ENCODE measurements around the gene KRTAP5-5.

Gene KRTAP5-5

DNA sequence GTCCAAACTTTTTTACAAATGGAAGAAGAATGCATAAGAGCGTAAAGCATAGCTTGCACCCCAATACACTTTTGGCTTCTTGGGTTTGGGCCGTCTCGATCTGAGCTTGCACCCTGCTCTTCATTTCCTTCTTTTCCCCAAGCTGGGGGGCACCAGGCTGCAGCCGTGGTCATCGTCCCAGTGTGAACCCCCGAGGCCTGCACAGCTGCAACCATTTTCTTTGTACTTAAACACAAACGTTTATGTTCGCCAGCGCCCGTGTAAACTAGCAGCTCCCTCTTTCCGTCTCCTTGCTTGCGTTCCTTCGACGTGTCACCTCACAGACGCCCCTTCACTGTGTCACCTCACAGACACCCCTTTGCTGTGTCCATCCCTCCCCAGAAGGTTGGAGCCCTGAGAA is 10.1 kb downstream of the KRTAP5-5 start:
- H3K4me3 ChIP-seq (ENCODE audit: low read depth, low read length), result no peak overlapping the region
- TF ChIP-seq, protein P1, sequence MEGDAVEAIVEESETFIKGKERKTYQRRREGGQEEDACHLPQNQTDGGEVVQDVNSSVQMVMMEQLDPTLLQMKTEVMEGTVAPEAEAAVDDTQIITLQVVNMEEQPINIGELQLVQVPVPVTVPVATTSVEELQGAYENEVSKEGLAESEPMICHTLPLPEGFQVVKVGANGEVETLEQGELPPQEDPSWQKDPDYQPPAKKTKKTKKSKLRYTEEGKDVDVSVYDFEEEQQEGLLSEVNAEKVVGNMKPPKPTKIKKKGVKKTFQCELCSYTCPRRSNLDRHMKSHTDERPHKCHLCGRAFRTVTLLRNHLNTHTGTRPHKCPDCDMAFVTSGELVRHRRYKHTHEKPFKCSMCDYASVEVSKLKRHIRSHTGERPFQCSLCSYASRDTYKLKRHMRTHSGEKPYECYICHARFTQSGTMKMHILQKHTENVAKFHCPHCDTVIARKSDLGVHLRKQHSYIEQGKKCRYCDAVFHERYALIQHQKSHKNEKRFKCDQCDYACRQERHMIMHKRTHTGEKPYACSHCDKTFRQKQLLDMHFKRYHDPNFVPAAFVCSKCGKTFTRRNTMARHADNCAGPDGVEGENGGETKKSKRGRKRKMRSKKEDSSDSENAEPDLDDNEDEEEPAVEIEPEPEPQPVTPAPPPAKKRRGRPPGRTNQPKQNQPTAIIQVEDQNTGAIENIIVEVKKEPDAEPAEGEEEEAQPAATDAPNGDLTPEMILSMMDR (IDR thresholded peaks at IDR 0.05; ENCODE audit: insufficient read depth, low read depth, low read length, missing control alignments), result no peak
- DNase-seq (ENCODE audit: low read depth), result no peak

DNA sequence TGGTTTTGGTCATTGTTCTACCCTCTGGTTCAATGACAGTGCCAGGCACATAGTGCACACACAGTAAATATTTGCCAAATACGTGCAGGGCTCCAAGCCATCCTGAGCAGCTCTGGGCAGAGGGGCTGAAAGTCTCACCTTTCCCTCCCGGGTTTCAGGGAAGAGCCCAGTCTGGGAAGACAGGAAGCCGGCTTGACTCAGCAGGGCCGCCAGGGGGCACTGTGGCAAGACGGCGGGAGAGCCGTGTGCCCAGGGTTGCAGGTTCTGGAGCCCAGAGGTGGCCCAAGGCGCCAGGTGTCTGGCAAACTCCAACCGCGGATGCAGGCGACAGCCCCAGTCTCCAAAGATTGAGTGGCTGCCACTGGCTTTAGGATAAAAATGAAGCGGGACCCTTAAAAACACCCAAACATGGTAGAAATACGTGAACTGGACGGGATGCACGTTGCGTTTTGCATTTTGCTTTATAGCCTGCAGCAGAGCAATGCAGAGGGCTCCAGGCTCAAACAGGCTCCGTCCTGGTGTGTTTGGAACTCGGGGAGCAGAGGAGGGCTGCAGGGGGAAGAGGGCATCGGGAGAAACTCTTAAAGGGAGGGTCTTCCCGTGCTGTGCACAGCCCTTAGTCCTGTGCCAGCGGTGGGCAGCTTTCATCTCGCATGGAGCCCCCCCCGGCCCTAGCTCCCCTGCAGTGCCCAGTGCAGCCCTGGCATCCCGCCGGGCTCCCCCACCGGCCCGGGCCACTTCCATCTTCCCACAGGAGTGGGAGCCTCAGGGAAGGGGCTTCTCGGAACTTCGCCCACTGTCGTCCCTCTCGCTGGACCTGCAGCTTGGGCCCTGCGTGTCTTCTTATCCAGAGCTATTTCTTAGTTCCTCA is 10.7 kb downstream of the KRTAP5-5 start:
- TF ChIP-seq, protein P1 (IDR thresholded peaks at IDR 0.05; ENCODE audit: insufficient read depth, low read depth, low read length, missing control alignments), result peak; percentile 73
- DNase-seq (ENCODE audit: low read depth), result peak; percentile 17
- no peak overlapping the region for H3K4me3 ChIP-seq (ENCODE audit: low read depth, low read length)

DNA sequence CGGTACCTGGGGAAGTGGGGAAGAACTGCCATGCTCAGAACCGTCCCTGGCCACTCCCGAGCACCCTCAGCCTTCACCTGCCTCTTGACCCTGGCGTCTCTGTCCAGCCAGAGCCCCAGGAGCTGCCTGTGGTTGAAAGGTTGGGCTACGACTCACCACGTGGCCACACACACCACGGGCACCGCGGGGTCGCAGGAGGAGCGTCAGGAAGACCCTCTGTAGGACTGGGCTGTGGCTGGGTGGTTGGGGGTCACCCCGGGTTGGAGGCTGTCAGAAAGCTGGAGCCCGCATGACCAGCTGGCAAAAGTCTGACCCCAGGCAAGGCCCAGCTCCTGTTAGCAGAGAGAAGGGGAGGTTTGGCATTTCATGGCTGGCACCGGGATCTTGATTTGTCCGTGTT is 11.5 kb downstream of the KRTAP5-5 start:
- TF ChIP-seq, protein P1 (IDR thresholded peaks at IDR 0.05; ENCODE audit: insufficient read depth, low read depth, low read length, missing control alignments), result no peak
- DNase-seq (ENCODE audit: low read depth), result no peak
- no peak overlapping the region for H3K4me3 ChIP-seq (ENCODE audit: low read depth, low read length)

DNA sequence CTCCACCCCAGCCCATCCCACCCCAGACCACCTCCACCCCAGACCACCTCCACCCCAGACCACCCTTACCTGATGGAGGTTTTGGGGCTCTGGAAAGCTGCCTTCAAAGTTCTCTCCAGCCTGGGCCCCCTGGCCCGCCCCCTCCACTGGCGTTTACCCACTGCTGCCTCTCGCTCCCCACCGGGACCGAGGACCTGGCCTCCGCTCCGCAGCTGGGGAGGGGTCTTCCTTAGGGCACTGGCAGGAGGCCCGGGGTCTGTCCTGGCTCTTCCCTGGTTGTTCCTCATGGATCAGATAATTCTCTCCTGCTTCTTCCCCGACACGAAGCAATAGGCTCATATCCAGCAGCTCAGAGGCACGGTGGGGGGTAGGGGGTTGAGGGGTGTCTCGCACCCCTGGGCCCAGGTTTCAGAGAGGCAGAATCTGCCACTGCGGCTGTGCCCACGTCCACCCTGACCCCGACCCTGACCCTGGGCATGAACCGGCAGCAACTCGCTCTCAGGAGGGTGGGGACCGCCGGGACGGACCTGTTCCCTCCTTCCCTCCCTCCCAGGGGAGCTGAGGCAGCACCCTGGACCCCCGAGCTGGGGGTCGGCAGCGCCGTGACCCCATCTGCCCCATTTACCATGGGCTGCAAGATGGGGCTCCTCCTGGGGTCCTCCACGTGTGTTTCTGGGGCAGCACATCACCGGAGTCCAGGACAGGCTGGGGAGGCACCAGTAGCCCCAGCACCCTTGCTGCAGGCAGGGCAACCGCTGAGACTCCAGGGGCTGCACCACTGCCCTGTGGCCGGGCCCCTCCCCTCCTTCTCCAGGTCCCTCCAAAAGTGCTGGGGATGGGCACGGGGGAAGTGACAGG is 12.9 kb downstream of the KRTAP5-5 start:
- TF ChIP-seq, protein P1 (IDR thresholded peaks at IDR 0.05; ENCODE audit: insufficient read depth, low read depth, low read length, missing control alignments), result no peak
- no peak overlapping the region for H3K4me3 ChIP-seq (ENCODE audit: low read depth, low read length)
- no peak for DNase-seq (ENCODE audit: low read depth)

DNA sequence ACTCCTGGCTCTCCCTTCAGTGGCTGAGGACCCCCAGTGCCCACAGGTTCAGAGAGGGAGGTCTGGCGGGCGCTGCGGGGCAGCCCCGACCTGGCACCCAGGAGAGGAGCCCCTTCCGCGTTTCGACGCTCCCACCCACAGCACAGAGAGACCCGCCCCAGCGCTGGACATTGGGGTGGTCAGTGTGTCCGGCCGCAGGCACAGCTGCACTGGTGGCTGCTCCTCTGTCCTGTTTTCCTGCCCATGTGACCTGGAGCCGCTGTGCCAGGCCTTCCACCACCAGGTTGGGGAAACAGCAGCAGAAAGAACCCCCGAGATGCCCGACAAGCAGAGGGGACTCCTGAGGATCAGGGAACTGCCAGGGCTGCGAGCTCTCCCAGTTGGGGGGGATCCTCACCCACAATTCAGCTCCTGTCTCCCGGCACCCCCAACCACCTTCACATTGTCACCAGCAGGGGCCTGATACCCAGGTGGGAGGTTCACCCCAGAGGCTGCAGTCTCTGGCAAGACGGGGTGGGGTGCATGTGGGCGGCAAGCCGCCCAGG is 13.6 kb downstream of the KRTAP5-5 start:
- no peak for DNase-seq (ENCODE audit: low read depth)
- no peak overlapping the region for H3K4me3 ChIP-seq (ENCODE audit: low read depth, low read length)
- TF ChIP-seq, protein P1 (IDR thresholded peaks at IDR 0.05; ENCODE audit: insufficient read depth, low read depth, low read length, missing control alignments), result no peak

DNA sequence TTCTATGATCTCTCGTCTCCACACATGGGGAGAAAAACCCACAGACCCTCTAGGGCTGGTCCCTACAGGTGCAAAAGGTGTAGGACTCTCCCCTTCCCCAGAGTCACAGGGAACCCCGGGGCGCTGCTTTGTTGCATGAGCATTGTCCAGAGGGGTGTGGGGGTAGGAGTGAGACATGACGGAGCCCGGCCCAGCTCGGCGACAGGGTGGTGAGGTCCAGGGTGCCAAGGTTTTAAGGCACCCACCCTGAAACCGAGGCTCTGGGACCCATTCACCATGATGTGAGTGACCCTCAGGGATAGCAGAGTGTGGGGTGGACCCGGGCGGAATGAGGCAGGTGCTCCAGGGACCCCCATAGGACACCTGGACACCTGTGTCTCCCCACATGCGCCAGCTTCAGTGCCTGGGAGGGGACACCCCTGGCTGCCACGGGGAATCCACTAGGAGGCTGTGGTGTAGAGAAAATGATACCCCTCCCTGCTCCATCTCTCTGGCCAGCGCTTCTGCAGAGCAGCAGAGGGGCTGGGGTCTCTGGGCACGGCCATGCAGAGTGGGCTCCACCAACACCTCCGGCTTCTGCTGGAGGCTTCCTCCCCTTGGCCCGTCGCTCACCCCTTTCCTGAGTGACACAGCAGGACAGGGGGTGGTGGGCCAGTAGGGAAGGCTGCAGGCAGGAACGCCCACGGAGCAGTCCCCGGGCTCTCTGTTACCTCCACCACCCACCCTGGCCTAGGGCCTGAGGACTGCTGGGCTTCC is 15.2 kb downstream of the KRTAP5-5 start:
- TF ChIP-seq, protein P1 (IDR thresholded peaks at IDR 0.05; ENCODE audit: insufficient read depth, low read depth, low read length, missing control alignments), result no peak
- no peak for DNase-seq (ENCODE audit: low read depth)

More for the DNA sequence above, 15.2 kb downstream of the KRTAP5-5 start:
- H3K4me3 ChIP-seq (ENCODE audit: low read depth, low read length), result no peak overlapping the region

All from GM12865 (cell line).